Embryonic facial prominence (tissue), 1 donor: ENCODE measurements around the gene TM9SF2.
"Not testable (repeated sequence)": the region's sequence is repeated elsewhere in the genome, so short reads cannot be mapped to it uniquely, and the experiment has no call there.

Source experiments
- DNase-seq: peaks from one replicate; pipeline ENCODE4 v3.0.0-alpha.2; 2016; ENCODE audit errors: extremely low spot score

The TM9SF2 gene

DNA sequence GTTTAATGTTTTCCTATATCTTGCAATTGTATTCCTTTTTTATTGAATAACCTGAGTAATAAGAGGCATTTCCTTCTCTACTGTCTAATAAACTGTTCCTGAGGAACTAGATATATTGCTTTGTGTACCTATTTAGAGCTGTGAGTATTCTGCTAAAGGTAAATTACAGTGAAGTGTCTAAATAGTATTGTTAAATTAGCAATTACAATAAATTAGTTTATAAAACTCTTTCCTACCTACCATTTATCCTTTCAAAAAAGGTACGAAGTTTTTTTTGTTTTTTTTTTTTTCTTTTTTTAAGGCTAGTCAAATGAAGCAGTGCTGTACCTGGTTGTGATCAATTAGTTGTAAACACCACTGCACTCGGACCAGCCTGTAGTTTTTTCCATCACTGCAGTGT lies 34.8 kb downstream of the TM9SF2 start:
- no peak for DNase-seq

DNA sequence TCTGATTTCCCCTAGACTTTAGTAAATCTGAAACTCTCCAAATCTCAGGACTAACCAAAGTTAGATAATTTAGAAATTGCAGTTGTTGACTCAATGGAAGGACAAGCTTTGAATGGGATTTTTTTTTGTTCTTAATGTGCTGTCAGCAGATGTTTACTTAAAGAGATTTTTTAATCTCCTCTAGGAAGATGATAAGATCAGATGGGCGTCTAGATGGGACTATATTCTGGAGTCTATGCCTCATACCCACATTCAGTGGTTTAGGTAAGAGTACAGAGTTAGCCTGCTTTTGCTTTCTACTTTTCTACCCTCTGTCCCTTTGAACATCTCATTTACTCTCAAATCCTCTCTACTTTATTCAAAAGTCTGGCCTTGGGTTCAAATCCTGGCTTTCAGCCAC lies 39.3 kb downstream of the TM9SF2 start:
- DNase-seq = no peak

DNA sequence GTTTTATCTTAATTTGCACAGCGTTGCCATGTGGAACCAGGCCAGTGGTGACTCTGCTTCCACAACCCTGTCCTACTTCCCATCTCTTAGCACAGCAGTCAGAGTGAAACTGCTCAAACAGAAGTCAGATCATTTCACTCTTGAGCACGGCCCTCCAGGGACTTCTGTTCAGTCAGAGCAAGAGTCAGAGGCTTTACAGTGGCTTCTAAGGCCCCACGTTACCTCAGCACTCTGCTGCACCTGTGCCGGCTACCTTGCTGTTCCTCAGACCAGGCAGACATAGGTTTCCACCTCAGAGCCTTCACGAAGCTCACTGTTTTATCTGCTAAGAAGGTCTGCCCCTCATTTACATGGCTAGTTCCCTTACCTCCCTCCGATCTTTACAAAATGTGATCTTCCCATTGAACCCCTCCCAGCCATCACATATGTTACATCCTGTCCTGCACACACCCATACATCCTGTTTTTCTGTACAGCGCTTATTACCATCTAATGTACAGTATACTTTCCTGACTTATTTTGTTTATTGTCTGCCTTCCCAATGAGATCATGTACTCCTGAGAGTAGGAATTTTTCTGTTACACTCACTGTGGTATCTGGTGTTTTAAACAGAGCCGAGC lies 41.6 kb downstream of the TM9SF2 start:
- no peak for DNase-seq

DNA sequence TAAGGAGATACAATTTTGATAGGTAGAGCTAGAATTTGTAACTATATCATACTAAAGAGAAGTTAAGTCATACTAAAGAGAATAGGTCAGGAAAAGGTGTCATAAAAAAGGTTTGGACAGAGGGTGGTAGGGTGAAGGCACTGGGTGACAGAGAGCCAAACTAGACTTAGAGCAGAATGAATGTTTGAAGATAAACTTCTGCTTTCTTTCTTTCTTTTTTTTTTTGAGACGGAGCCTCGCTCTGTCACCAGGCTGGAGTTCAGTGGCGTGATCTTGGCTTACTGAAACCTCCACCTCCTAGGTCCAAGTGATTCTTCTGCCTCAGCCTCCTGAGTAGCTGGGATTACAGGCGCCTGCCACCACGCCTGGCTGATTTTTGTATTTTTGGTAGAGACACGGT lies 44.1 kb downstream of the TM9SF2 start:
- DNase-seq = no peak

DNA sequence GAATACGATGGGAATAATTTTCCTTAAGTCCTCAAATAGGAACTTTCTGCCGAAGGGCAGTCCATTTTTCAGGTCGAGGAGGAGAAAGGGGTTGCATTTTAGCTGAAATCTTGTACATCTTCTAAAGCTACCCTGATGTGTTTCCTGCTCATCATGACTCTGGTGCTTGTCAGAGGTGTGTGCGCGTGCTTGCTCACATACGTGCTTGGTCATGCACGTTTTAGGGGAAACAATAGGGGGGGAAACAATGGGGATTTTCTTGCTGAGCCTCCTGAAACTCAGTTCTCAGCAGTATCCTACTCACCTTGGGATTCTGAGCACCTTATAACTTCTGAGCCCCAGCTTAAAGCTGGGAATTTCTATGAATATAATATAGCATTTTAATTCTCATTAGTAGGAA lies 44.7 kb downstream of the TM9SF2 start:
- DNase-seq = no peak

DNA sequence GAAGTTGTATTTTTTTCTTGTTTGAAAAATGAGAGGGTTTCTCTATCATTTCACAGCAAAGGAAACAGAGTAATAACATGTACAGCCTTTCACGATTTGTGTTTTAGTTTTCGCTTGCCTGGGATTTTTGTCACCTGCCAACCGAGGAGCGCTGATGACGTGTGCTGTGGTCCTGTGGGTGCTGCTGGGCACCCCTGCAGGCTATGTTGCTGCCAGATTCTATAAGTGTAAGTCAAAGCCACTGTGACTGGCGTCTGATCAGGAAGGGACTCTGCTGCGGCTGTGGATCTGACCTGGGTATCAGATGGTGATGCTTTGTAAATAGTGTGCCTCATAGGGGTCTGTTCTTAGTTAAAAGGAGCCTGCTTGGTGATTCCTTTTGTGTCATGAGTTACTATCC lies 45.6 kb downstream of the TM9SF2 start:
- no peak for DNase-seq

DNA sequence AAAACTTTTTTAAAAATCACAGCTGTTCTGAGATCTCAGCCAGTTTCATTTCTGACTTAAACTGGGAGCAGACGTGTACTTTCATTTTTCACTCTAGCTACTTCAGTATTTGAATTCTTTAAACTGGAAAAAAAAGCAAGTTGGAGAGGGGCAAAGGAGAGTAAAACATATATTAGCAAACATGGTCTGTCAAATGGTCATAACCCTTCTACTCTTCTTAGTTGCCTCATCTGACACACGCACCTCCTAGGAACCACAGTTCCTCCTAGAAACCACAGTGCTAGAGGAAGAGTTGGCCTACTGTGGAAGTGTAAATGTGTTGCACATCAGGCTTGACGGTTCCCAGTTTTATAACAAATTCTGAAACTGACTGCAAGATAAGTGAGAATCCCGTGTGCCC lies 47.2 kb downstream of the TM9SF2 start:
- no peak for DNase-seq

DNA sequence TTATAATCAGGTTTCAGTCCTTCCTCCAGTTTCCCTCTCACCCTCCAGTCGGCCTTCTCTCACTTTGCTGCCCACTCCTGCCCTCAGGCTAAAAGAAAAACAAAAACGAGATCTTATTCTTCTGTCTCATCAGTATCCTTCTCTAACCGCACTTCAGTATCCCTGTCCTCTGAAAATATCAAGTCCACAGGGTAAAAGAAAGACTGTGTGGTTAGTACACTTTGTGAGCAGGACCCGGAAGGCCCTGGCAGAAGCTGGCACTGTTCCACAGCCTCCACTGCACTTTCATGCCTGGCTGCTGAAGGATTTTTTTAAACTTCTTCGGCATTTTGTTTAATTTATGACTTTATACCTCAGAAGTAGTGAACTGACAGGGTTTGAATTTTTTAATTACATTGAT lies 51.8 kb downstream of the TM9SF2 start:
- DNase-seq = no peak

DNA sequence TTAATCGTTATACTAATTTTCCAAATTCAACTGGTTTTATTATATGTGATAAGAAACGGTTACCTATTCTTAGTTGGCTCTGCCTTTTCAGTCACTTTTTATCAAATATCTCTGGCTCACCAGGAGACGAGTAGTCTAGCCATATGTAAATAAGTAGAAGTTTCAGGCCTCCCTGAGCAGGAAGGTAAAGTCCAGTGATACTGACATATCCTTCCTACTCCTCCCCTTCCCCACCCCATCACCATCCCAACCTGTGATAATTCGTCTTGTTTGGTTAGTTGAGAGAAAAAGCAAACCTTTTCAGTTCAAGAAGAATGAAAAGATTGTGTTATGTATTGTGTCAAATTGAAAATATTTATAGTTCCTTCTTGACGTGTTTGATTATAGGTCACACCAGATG lies 53.9 kb downstream of the TM9SF2 start:
- no peak for DNase-seq

- DNase-seq = no peak
Measured at GRCh38 chr13:99556867-99557443, 55.7 kb downstream of the TM9SF2 start.

GRCh38 chr13:99558570-99559180 lies 57.4 kb downstream of the TM9SF2 start:
- no peak for DNase-seq

DNA sequence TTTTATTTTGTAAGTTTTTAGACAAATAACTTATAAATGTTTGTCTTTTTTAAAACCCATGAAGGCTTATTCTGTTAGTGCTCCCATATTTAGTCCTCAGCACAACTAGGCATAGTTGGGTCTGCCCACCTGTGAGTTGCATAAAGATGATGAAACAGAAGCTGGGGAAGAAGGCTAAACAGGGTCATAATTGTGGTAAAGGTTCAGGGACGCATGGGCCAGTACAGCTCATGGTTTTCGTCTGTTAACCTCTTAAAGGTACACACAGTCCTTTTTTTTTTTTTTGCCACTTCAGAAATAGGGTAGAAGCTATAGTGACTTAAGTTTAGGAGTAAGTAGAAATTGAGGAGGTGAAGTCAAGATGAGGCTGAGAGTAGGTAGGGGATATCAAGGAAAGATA lies 58.3 kb downstream of the TM9SF2 start:
- no peak for DNase-seq

DNA sequence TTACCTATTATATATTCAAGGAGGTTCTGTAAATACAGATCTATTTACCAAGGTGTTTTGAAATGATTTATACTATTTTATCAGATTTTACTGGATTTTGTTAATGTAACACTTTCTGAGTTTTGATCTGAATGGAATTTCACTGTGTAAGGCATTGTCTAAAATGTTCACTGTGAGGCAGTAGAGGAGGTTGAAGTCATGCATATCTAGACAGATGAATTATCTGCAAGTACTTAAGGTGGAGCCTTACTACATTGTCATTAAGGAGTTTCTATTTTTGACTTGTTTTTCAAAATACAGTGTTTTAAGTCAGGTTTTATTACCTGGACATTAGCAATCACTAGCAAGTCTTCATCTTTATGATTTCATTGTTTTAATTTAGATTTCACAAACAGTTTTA lies 62.1 kb downstream of the TM9SF2 start:
- DNase-seq = no peak

DNA sequence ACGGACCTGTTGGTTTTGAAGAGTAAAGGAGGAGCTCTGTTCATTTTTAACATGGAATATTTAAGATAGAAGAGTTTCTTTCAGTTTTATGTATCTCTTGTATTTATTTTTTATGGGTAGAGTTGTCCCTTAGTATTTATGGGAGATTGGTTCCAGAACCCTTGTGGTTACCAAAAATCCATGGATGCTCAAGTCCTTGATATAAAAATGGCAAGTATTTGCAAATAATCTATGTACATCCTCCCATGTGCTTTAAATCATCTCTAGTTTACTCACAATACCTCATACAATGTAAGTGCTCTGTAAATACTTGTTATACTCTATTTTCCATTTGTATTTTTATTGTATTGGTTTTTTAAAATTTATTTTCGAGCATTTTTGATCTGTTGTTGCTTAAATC lies 63.1 kb downstream of the TM9SF2 start:
- DNase-seq = no peak

- no peak for DNase-seq
Measured at GRCh38 chr13:99565478-99566124, 64.3 kb downstream of the TM9SF2 start.

GRCh38 chr13:99566125-99567083 lies 65.1 kb downstream of the TM9SF2 start:
- no peak for DNase-seq

DNA sequence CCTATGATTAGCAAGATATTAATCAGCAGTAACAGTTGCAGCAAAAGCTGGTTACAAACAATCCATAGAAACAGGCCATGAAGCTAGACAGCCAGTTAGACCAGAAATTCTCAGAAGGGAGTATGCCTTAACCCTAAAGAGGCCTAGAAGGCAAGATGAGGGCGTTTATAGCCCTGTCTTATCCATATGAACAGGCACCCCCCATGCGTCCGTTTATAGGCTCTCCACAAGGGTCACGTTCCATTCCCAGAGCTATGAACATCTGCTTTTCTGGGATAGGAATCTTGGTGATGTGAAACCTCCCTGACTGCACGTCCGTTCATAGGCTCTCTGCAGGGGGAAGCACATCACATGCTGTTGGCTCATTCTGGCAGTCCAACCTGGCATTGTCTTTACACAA lies 67.6 kb downstream of the TM9SF2 start:
- DNase-seq = not testable (repeated sequence)

DNA sequence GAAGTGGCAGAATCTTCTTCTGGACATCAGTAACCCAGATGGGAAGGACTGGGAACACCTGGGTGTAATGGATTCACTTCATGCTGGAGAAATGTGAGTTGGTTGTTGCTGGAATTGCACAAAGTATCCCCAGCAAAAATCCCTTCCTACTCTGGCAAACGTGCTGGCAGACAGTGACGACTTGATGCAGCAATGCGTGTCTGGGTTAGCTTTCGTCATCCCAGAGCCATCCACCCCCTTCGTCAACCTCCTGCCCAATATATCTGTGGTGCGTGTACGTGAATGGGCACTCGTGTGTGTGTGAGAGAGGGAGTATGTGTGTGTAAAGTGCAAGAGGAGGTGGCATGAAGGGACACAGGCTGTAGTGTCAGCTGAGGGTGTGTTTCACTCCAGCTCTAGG lies 70.9 kb downstream of the TM9SF2 start:
- no peak for DNase-seq

GRCh38 chr13:99572921-99573320 lies 71.6 kb downstream of the TM9SF2 start:
- no peak for DNase-seq

DNA sequence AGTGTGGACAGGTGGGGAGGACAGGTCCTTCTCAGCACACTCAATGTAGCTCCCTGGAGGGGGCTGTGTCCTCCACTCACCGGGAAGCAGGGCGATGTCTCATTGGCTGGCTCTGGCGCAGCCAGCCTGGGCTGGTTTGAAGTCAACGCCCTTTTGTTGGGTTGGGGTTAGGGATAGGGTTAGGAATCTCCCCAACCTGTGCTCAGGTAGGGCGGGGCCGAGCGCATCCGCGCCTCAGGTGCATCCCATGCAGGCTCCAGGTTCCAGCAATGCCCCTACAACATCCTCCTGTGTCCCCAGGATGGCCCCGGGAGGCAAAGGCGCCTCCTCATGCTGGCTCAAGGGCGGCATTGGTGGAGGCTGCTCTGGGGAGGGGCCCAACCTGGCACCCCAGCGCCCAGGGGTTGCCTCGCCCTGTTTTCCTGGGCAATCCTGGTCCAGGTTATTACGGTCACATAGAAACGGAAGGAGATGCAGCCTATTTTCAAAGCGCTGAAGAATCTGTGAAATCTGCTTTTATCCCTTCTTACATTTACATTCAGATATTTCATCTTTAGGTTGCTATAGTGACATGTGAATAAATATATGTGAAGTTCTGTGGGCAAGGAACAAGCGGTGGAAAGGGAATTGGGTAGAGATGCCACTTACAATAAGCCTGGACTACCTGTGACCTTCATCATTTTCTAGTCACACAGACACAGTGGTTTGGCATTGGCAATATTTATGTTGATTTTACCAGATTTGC lies 74.3 kb downstream of the TM9SF2 start:
- no peak for DNase-seq
